ENCODE data around the gene ABHD5.

ABHD5 gene

GRCh38 chr3:43685921-43686320 is 4.8 kb upstream of the ABHD5 start:
- Histone ChIP-seq H3F3A (ENCODE audit: insufficient read depth, low read length) (no peaks in the 10 kb centered on the region; the same call in 1 of the 2 replicates), H3K9ac (ENCODE audit: low read length) (no peak overlapping the region), H3K9me2 (ENCODE audit: low read depth, low read length) (no peaks in the 10 kb centered on the region), H4K20me1 (ENCODE audit: insufficient read depth, low read length) (no peaks in the 10 kb centered on the region), H3K27me3 (ENCODE audit: insufficient read depth, low read length) (no peaks in the 10 kb centered on the region), H3K9me3 (ENCODE audit: low read length) (no peaks in the 10 kb centered on the region), H3K79me2 (ENCODE audit: insufficient read depth, low read length) (no peaks in the 10 kb centered on the region), H2AFZ (ENCODE audit: low read length) (no peak overlapping the region), H3K4me1 (ENCODE audit: insufficient read depth, low read length, severe bottlenecking) (peaks cover 8% of the 10 kb centered on the region), H3K27ac (ENCODE audit: low read depth, low read length, poor library complexity, severe bottlenecking) (no peak overlapping the region), H3K4me3 (ENCODE audit: low read depth, low read length, poor library complexity, severe bottlenecking) (no peak overlapping the region), H3K4me2 (ENCODE audit: low read length) (no peak overlapping the region), H3K36me3 (ENCODE audit: insufficient read depth, low read length) (no peaks in the 10 kb centered on the region)
- TF ChIP-seq CTCF (IDR thresholded peaks at IDR 0.05; ENCODE audit: low read length): no peak
- no peak for TF ChIP-seq EZH2 (IDR thresholded peaks at IDR 0.05; ENCODE audit: borderline replicate concordance, low read length)

- H3K4me3 ChIP-seq (ENCODE audit: low read depth, low read length, poor library complexity, severe bottlenecking): no peak overlapping the region
- H2AFZ ChIP-seq (ENCODE audit: low read length): no peak overlapping the region
- H3K9ac ChIP-seq (ENCODE audit: low read length): no peak overlapping the region
- H3F3A ChIP-seq (ENCODE audit: insufficient read depth, low read length): no peaks in the 10 kb centered on the region; the same call in 1 of the 2 replicates
- H3K36me3 ChIP-seq (ENCODE audit: insufficient read depth, low read length): no peaks in the 10 kb centered on the region
- no peaks in the 10 kb centered on the region for H3K27me3 ChIP-seq (ENCODE audit: insufficient read depth, low read length)
- H4K20me1 ChIP-seq (ENCODE audit: insufficient read depth, low read length): no peaks in the 10 kb centered on the region
- H3K4me1 ChIP-seq (ENCODE audit: insufficient read depth, low read length, severe bottlenecking): peaks cover 8% of the 10 kb centered on the region
- H3K79me2 ChIP-seq (ENCODE audit: insufficient read depth, low read length): no peaks in the 10 kb centered on the region
- H3K9me3 ChIP-seq (ENCODE audit: low read length): no peaks in the 10 kb centered on the region
- no peak overlapping the region for H3K27ac ChIP-seq (ENCODE audit: low read depth, low read length, poor library complexity, severe bottlenecking)
- no peak for TF ChIP-seq EZH2 (IDR thresholded peaks at IDR 0.05; ENCODE audit: borderline replicate concordance, low read length)
- no peak for TF ChIP-seq CTCF (IDR thresholded peaks at IDR 0.05; ENCODE audit: low read length)
- no peaks in the 10 kb centered on the region for H3K9me2 ChIP-seq (ENCODE audit: low read depth, low read length)
- H3K4me2 ChIP-seq (ENCODE audit: low read length): no peak overlapping the region
Measured at GRCh38 chr3:43686333-43686699, 4.4 kb upstream of the ABHD5 start.

GRCh38 chr3:43686700-43687498 is 3.8 kb upstream of the ABHD5 start:
- Histone ChIP-seq H3K79me2 (ENCODE audit: insufficient read depth, low read length) (no peaks in the 10 kb centered on the region), H3K9me2 (ENCODE audit: low read depth, low read length) (no peaks in the 10 kb centered on the region), H3F3A (ENCODE audit: insufficient read depth, low read length) (no peaks in the 10 kb centered on the region; the same call in 1 of the 2 replicates), H3K9me3 (ENCODE audit: low read length) (no peaks in the 10 kb centered on the region), H3K9ac (ENCODE audit: low read length) (no peak overlapping the region), H3K4me2 (ENCODE audit: low read length) (no peak overlapping the region), H3K4me1 (ENCODE audit: insufficient read depth, low read length, severe bottlenecking) (peaks cover 14% of the 10 kb centered on the region), H4K20me1 (ENCODE audit: insufficient read depth, low read length) (no peaks in the 10 kb centered on the region), H2AFZ (ENCODE audit: low read length) (no peak overlapping the region), H3K27me3 (ENCODE audit: insufficient read depth, low read length) (no peaks in the 10 kb centered on the region), H3K27ac (ENCODE audit: low read depth, low read length, poor library complexity, severe bottlenecking) (no peak overlapping the region), H3K36me3 (ENCODE audit: insufficient read depth, low read length) (no peaks in the 10 kb centered on the region), H3K4me3 (ENCODE audit: low read depth, low read length, poor library complexity, severe bottlenecking) (no peak overlapping the region)
- no peak for TF ChIP-seq CTCF (IDR thresholded peaks at IDR 0.05; ENCODE audit: low read length)
- no peak for TF ChIP-seq EZH2 (IDR thresholded peaks at IDR 0.05; ENCODE audit: borderline replicate concordance, low read length)

Measured in OCI-LY1 (cell line).